HG03060 (cell line): ENCODE results near the gene SPRY1.

Source experiments
- ATAC-seq: cut with Tn5 transposase; IDR thresholded peaks from one replicate; pipeline ENCODE4 v1.9.1; 2021; ENCODE audit warnings: low read depth, moderate number of reproducible peaks; ENCODE audit not compliant: unreplicated experiment

The SPRY1 gene

DNA sequence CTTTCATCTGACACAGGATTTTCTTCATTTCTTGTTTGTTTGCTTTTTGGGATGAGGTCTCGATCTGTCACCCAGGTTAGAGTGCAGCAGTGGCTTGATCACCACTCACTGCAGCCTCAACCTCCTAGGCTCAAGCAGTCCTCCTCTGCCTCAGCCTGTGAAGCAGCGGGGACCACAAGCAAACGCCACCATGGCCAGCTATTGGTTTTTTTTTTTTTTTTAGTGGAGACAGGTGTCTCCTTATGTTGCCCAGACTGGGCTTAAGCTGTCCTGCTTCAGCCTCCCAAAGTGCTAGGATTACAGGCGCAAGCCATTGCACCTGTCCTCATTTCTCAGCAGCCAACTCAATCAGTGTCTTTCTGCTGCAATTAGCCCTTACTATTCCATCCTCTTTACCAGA is 10.3 kb downstream of the SPRY1 start:
- no peak for ATAC-seq

DNA sequence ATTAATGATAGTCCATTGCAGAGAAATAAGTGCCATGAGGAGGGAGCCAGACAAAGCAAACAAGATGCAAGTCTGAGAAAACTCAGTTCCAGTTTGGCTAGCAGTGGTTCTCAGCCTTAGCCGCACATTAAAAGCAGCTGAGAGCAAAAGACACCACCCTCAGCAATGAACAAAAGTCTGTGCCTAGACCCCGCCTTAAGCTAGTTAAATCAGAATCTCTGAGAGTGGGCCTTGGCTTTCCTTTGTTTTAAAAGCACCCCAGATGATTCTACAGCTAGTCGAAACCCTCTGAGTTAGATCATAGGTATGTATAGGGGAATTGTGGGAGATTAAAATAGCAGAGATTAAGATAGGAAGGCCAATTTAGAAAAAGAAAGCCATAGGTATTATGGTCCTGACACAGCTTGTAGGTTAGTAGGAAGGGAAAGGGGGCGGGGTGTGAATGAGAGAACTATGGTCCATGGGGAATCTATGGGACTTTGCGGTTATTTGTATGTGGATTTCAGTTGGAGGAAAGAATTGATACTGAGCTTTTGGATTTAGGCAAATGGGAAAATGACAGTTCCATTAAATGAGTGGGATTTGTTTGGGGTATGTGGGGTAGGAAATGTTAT is 12.0 kb downstream of the SPRY1 start:
- no peak for ATAC-seq

DNA sequence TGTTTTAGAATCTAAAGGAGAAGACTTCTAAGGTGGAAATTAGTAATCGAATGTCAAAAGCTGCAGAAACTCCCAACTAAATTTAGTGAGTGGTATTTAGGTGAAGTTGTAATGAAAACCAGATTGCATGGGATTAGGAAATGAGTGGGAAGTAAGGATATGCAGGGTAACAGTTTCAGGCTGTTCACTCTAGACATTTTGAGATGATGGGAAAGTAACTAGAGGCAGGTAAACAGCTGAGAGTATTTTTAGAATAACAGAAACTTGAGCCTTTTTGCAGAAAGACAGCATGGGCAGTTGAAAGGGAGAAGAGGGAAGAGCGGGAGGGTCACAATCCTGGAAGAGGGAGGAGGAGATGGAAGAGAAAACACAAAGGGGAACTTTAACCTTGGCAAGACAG is 12.7 kb downstream of the SPRY1 start:
- no peak for ATAC-seq

DNA sequence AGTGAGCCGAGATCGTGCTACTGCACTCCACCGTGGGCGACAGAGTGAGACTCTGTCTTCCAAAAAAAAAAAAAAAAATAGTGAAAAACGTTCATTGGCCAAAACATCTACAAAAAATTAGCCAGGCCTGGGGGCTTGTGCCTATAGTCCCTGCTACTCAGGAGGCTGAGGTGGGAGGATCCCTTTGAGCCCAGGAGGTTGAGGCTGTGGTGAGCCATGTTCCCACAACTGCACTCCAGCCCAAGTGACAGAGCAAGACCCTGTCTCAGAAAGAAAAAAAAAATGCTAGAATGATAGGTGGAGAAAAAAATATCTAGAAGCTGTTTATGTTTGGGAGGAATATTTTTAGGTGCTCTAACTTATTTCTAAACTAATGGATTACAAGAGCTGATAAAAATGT is 14.9 kb downstream of the SPRY1 start:
- no peak for ATAC-seq

DNA sequence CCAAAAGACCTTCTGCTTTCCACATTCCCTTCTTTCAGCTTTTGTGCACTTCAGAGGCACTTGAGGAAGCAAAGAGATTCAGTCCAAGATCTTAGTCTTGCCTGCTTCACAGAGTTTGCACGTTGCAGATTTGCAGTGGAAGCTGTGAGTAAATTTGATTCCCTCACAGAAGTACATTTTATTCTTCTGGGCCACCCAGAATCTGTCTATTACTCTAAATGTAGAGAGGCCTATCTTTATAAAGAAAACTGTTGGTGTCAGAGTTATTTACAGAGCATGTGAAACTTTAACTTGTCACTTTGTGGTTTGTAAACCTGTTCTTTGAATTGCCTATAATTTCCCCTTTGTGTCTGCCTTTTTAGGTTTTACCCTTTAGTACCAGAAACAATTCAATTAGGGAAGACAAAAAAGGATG is 15.5 kb downstream of the SPRY1 start:
- peak; percentile 86 for ATAC-seq

DNA sequence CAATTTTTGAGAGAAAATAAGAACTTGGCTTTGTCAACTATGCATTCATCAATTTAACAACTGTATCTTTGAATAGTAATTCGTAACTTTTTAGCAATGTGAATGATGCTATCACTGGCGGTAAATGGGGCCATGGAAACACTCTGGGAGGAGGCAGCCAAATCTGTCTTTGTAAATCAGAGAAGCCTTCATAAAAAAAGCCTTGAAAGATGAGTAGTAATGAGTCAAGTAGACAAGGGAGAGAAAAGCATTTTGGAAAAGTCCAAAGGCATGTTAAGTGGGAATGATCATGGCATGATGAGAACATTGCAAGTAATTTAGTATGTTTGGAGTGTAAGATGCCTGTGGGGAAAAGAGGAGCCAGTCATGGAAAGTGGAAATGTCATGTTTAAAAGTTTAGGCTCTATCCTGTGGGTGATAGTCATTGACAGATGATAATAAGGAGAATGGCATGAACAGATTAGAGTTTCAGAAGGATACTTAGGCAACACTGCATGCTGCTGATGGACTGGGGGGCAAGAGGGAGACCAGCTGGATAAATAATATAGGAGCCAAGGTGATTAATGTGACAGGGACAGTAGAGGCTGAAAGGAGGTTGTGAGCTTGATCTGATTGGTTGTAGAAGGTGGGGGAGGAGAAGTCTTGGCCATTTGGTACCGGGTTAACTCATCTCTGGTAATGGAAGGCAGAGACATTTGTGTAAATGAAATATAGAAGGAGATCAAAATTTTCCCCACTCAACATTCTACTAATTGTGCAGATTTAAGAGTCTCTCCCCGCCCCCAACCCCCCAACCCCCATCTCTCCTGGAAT is 16.3 kb downstream of the SPRY1 start:
- no peak for ATAC-seq

DNA sequence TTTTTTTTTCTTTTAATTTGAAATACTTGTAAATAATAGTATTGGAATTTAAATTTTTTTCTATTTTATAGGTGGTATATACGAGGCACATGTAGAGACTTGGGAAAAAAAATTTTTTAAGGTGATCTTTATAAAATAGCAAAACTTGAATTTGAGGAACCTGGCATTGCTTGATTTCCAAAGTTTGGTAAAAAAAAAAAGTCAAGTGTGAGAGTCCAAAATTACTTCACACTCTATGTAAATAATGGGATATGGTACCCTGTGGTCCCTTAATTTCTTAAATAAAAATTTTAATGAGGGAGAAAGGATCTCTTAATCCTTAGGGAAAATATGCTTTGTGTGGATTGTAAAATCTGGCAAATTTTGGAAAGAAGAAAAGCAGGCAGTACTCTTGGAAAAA is 19.0 kb downstream of the SPRY1 start:
- ATAC-seq: no peak

DNA sequence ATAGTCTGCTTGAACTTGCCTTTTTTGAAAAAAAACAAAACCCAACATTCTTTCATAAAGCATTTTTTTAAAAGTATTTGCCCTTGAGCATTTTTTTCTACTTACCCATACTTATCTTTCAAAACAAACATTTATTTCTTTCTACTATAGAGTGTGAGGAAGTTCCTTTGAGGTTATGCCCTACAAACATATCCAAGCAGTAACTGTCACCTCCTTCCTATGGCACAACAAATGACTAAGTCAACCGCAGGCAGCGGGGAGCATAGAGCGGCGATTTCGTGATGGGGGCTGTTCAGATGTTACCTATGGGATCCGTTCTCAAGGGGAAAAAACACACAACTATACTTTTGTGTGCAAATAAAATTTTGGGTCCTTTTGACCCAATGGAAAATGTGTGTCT is 19.4 kb downstream of the SPRY1 start:
- ATAC-seq: no peak

DNA sequence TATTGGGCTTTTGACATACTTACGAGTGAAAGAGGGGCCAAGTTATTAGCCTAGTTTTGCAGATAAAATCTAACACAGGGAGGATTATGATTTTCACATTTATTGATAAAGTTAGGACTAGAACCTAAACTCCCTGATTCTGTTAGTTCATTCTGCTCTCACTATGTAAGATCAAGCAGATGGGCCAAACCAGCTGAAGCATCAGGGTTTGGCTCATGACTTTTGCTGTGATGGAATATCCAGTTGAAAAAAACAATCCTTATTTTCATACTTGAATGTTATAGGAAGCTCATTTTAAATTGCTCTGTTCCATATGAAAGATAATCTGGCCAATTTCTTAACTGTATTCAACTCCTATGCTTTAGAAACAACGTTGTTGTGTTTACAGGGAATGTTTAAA is 21.2 kb downstream of the SPRY1 start:
- no peak for ATAC-seq

DNA sequence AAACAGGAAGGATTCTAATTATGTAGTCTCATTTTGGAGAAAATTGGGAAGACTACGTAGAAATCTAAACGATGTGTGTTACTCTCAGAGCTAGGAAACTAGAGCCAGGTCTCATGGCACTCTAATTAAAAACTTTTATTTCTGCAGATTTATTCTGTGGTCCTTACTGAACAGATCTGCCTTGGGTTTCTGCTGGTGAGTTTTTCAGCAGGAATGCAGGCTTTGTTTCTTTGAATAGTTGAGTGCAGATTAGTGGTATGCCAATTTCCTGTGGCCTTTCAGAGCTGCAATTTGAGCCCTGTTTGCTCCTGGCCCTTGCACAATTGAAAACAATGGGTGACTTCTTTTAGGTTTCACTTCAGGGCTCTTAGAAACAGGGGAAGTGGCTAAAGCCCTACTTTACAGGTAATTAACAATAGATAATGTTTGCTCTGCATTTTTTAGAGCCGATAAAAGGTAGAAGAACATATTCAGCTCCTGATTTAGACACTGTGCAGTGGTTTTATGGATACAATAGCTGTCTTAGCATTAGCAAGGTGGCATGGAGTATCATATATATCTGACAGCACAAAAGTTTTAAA is 21.8 kb downstream of the SPRY1 start:
- ATAC-seq: peak; percentile 63

DNA sequence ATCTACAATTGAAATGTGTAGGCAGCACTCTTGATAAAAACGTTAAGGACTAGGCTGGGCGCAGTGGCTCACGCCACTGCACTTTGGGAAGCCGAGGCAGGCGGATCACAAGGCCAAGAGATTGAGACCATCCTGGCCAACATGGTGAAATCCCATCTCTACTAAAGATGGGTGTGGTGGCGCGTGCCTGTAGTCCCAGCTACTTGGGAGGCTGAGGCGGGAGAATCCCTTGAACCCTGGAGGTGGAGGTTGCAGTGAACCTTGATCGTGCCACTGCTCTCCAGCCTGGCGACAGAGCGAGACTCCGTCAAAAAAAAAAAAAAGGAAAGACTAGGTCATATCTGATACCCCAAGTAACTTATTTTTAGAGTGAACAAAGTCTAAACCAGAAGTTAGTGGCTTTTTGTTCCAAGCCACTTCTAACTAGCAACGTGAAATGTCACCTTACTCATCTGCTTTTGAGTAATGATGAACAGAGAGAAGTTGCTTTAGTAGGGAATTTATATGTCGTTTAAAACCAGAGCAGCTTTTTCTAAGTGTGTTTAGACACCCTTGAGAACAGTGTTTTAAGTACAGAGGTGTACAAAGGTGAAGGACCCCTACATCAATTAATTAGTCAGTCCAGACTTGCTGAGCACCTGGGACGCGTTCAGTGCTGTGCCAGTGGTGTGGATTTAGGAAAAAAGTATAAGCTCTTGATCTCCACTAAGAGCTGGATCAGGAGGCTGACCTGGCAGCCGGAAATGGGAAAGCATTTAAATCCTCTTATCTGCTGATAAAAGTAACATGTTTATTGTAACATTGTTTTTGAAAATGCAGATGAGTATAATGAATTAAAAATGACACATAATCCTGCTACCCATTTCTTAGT is 23.5 kb downstream of the SPRY1 start:
- ATAC-seq: no peak

DNA sequence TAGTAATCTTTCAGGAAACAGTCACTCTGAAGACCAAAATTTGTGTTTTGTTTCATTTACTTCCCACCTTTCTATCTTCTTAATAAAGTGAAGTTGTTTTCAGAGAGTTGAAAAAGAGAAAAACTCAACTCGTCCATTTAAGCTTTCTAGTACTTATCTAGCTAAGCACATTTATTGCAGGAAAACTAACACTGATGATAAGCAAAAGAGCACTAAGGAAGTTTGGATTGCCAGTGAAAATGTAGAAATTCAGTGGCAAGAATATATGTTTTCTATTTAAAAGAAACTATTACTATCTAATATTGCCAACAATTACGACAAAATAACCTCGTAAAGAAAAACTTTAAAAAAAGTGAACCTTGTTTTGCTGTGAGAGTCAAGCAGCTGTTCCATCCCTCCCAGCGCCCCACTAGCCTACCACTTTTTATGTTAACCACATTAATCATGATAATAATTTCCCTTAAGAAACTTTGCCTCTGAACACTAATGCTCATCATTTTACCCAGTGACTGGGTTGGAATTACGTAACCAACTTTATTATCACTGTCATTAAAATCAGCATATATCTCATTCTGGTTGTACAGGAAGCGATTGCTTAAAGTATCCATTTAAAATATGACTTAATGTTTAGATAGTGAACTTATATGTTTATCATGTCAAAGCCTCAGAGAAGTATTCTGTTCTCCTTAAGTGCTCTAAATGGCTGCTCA is 24.8 kb downstream of the SPRY1 start:
- no peak for ATAC-seq

DNA sequence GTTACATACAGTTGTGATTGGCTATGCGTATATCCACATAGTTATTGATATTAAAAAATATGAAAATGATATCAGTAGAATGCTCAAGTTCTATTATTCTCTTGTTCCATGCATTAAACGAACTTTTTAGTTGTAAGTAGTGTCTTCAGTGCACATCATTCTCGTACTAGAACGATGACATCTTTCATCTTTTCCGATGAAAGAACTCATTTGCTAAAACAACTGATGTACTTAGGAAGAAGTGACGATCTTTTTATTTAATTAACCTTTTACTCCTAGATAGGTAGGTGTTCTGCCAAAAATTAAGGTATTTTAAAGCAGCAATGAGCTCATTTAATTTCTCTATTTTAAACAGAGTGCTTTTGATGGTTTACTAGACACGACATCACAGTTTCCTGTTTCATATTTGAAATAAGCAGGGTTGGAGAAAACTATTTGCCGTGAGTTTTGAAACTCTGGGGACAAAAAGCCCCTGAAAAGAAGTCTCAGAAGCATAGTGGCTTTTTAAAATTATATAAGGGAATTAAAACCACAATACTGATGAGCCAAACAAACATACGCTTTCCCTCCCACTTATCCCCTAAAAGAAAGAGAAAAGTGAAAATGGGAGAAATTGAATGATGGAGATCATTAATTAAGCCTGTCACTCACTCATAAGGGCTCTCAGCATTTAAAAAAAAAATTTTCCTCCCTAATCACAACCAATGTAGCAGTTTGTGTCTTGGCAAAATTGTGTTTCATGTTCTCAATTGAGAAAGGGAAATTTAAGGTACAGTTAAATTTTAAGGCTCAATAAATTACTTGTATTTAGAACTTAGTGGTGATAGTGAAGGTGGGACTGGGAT is 25.6 kb downstream of the SPRY1 start:
- ATAC-seq: no peak

DNA sequence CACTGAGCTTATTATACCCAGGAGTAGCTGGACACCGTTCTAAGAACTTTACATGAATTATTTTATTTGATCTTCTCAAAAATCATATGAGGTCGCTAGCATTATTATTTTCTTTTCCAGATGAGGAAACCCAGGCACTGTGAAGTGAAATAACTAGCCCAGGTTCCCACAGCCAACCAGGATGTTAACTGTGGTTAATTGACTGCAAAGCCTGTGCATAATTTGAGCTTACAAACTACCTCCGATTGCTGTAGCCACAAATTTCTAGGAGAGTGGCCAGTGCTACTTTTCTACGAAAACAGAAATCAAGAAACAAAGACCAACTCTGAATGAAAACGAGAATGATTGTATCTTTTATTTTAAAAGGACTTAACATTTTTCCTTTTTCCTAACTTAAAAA is 27.2 kb downstream of the SPRY1 start:
- ATAC-seq: no peak

DNA sequence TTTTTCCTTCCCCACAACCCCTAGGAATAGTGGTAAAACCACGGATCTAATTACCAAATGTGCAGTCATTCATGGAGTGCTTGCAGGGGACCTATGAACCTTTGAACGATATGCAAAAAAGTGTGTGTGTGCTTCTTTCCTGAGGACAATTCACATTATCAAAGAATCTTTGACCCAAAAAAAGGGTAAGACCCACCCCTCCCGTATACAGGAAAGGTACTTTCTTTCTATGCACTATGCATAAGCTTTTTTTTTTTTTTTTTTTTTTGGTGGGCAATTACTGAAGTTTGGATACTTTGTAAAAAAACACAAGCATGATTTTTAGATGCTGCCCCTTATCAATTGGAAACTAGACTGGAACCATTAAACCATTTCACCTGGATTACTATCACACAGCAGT is 31.4 kb downstream of the SPRY1 start:
- ATAC-seq: no peak

DNA sequence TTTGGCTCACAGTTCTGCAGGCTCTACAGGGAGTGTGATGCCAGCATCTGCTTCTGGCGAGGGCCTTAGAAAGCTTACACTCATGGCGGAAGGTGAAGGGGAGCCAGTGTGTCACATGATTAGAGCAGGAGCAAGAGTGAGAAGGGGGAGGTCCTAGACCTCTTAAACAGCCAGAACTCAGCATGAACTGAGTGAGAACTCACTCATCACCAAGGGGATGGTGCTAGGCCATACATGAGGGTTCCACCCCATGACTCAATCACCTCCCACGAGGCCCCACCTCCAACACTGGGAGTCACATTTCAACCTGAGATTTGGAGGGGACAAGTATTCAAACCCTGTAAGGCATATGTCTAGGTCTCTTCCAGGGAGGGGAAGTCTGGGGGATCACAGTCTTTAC is 33.4 kb downstream of the SPRY1 start:
- ATAC-seq: no peak

DNA sequence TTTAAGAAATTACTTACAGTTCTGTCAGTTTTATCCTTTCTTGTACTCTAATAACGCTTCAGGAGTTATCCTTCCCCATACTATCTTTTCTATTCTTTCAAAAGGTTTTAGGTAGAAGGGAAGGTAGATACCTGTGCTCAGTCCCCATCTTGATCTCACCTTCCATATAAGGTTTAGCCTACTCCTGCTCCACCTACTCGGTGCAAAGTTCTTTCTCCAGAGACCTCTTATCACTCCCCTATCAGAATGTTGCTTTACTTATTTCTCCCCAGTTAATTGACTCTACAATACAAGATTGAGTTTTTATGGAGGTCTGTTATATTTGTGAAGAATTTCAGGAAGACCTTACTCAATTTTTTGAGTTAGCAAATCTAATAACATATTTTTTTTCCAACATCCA is 33.9 kb downstream of the SPRY1 start:
- ATAC-seq: no peak

DNA sequence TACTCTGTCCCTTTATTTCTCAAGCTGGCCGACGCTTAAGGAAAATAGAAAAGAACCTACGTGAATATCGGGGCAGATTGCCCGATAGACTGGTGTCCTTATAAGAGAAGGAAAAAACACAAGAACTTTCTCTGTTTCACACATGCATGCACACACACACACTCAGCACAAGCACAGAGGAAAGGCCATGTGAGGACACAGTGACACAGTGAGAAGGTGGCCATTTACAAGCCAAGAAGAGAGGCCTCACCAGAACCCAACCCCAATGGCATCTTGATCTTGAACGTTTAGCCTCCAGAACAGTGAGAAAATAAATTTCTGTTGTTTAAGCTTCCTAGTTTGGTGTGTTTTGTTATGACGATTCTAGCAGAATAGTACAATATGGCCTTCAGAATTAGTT is 37.0 kb downstream of the SPRY1 start:
- no peak for ATAC-seq

DNA sequence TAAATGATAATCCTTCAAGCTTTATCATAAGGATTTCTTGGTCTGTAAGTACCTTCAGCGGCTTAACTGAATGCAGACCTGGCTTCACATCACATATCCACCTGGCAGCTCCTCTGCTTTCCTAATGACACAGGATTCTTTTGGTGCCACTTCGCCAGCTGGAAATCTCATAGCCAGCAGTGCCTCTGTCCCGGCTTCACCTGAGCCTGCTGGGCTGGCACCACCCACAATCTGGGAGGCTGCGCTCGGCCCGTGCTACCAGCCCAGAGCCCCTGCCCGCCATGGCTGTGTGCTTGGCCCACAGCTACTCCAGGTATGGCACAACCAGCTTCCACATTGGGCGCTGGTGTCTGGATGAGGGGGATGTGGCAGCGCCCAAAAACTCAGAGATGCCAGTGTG is 37.4 kb downstream of the SPRY1 start:
- ATAC-seq: no peak
